WTC11 (cell line): ENCODE data around the gene NAT16. TPM values are rescaled to one million over a fixed set of nuclear protein-coding genes. Genes with fewer than 3 reads are reported as not detected.

Experiments
- ATAC-seq: fragments of 200-7000 bp; cut with Tn5 transposase; 2 replicates; pipeline ENCODE4 v1.10.0; 2021; ENCODE audit warnings: mild to moderate bottlenecking, moderate library complexity
- CTCF ChIA-PET: fragments of 300-600 bp; sonication (Branson Sonifier 250); formaldehyde crosslinking; loops from one replicate; lab custom pipeline; 2021; ENCODE audit warnings: antibody characterized with exemption; lab: Charles Lee
- POLR2A ChIA-PET: fragments of 350-600 bp; sonication (Branson Sonifier 250); formaldehyde crosslinking; loops from one replicate; lab custom pipeline; 2021; ENCODE audit warnings: antibody characterized with exemption; lab: Charles Lee
- DNase-seq: peaks from one replicate; pipeline ENCODE4 v3.0.0; 2021; ENCODE audit warnings: low spot score
- H3K27ac Mint-ChIP-seq: 2 replicates; pipeline ENCODE4 v1.8.0; 2021; ENCODE audit warnings: mixed read lengths
- H3K27me3 Mint-ChIP-seq: 2 replicates; pipeline ENCODE4 v1.8.0; 2021; ENCODE audit warnings: low read depth, mild to moderate bottlenecking, moderate library complexity, mixed read lengths
- H3K36me3 Mint-ChIP-seq: 2 replicates; pipeline ENCODE4 v1.8.0; 2021; ENCODE audit warnings: mixed read lengths
- H3K4me1 Mint-ChIP-seq: 2 replicates; pipeline ENCODE4 v1.8.0; 2022; ENCODE audit warnings: mixed read lengths
- H3K4me3 Mint-ChIP-seq: 2 replicates; pipeline ENCODE4 v1.8.0; 2021; ENCODE audit warnings: mild to moderate bottlenecking, moderate library complexity, mixed read lengths
- H3K9me3 Mint-ChIP-seq: 2 replicates; pipeline ENCODE4 v1.8.0; 2021; ENCODE audit warnings: mixed read lengths
- ESRRA ChIP-seq: sonication (generic); formaldehyde crosslinking; IDR thresholded peaks from 2 replicates; pipeline ENCODE4 v1.8.1; 2022; ENCODE audit warnings: mild to moderate bottlenecking, missing genetic modification reagents, borderline replicate concordance
- FOXK1 ChIP-seq: sonication (generic); formaldehyde crosslinking; IDR thresholded peaks from 2 replicates; pipeline ENCODE4 v1.8.0; 2022; ENCODE audit warnings: mild to moderate bottlenecking, moderate library complexity, missing genetic modification reagents
- GRHL2 ChIP-seq: fragments of 250-450 bp; sonication (Bioruptor Pico); IDR thresholded peaks from 2 replicates; pipeline ENCODE4 v1.8.0; 2022; ENCODE audit warnings: mild to moderate bottlenecking, moderate library complexity; ENCODE audit not compliant: insufficient replicate concordance, severe bottlenecking
- GTF2I ChIP-seq: fragments of 250-450 bp; sonication (Bioruptor Pico); conservative IDR thresholded peaks from 2 replicates; pipeline ENCODE4 v1.4.0; 2021; ENCODE audit warnings: mild to moderate bottlenecking
- KAT7 ChIP-seq: sonication (generic); formaldehyde crosslinking; IDR thresholded peaks from 2 replicates; pipeline ENCODE4 v1.8.1; 2023; ENCODE audit warnings: missing genetic modification reagents, mild to moderate bottlenecking, borderline replicate concordance
- MYBL2 ChIP-seq: sonication (generic); formaldehyde crosslinking; IDR thresholded peaks from 2 replicates; pipeline ENCODE4 v1.8.1; 2023; ENCODE audit warnings: mild to moderate bottlenecking, moderate library complexity, missing genetic modification reagents
- NFATC4 ChIP-seq: fragments of 250-450 bp; sonication (Bioruptor Pico); IDR thresholded peaks from 2 replicates; pipeline ENCODE4 v1.9.0; 2021; ENCODE audit warnings: mild to moderate bottlenecking
- PRRX2 ChIP-seq: fragments of 250-450 bp; sonication (Bioruptor Pico); IDR thresholded peaks from 2 replicates; pipeline ENCODE4 v1.8.0; 2021; ENCODE audit warnings: mild to moderate bottlenecking
- SMAD3 ChIP-seq: sonication (generic); formaldehyde crosslinking; IDR thresholded peaks from 2 replicates; pipeline ENCODE4 v1.8.0; 2022; ENCODE audit warnings: missing genetic modification reagents, mild to moderate bottlenecking, borderline replicate concordance
- SMAD4 ChIP-seq: sonication (generic); formaldehyde crosslinking; IDR thresholded peaks from 2 replicates; pipeline ENCODE4 v1.8.0; 2022; ENCODE audit warnings: mild to moderate bottlenecking, missing genetic modification reagents
- TEAD1 ChIP-seq: sonication (generic); formaldehyde crosslinking; IDR thresholded peaks from 2 replicates; pipeline ENCODE4 v1.8.0; 2022; ENCODE audit warnings: mild to moderate bottlenecking, missing genetic modification reagents
- TEAD4 ChIP-seq: sonication (generic); formaldehyde crosslinking; IDR thresholded peaks from 2 replicates; pipeline ENCODE4 v1.8.0; 2022; ENCODE audit warnings: mild to moderate bottlenecking, missing genetic modification reagents
- TP53 ChIP-seq: sonication (generic); formaldehyde crosslinking; IDR thresholded peaks from 2 replicates; pipeline ENCODE4 v1.8.1; 2023; ENCODE audit warnings: mild to moderate bottlenecking, missing genetic modification reagents
- ZBTB21 ChIP-seq: sonication (generic); formaldehyde crosslinking; IDR thresholded peaks from 2 replicates; pipeline ENCODE4 v1.8.1; 2023; ENCODE audit warnings: mild to moderate bottlenecking, missing genetic modification reagents, borderline replicate concordance
- ZNF219 ChIP-seq: sonication (generic); formaldehyde crosslinking; IDR thresholded peaks from 2 replicates; pipeline ENCODE4 v1.8.0; 2023; ENCODE audit warnings: missing genetic modification reagents, mild to moderate bottlenecking, borderline replicate concordance
- ZNF232 ChIP-seq: sonication (generic); formaldehyde crosslinking; IDR thresholded peaks from 2 replicates; pipeline ENCODE4 v1.8.0; 2022; ENCODE audit warnings: mild to moderate bottlenecking, missing genetic modification reagents
- ZNF317 ChIP-seq: sonication (generic); formaldehyde crosslinking; IDR thresholded peaks from 2 replicates; pipeline ENCODE4 v1.8.1; 2023; ENCODE audit warnings: low read depth, mild to moderate bottlenecking, moderate library complexity, missing genetic modification reagents, borderline replicate concordance
- ZNF671 ChIP-seq: fragments of 250-450 bp; sonication (Bioruptor Pico); IDR thresholded peaks from 2 replicates; pipeline ENCODE4 v1.8.0; 2021; ENCODE audit warnings: mild to moderate bottlenecking
- total RNA-seq: library from RNA; stranded (reverse); gene quantifications from 3 replicates; pipeline ENCODE4 v1.2.3, GENCODE V29; 2021
- TF ChIP-seq, protein P1 (sequence below): fragments of 250-450 bp; sonication (Bioruptor Pico); IDR thresholded peaks from 2 replicates; pipeline ENCODE4 v1.9.0; 2021; ENCODE audit warnings: mild to moderate bottlenecking
- TF ChIP-seq, protein P2 (sequence below): sonication (generic); formaldehyde crosslinking; IDR thresholded peaks from 2 replicates; pipeline ENCODE4 v1.8.1; 2023; ENCODE audit warnings: mild to moderate bottlenecking, missing genetic modification reagents, moderate library complexity
- TF ChIP-seq, protein P3 (sequence below): fragments of 200-600 bp; IDR thresholded peaks from 2 replicates; pipeline ENCODE4 v1.8.0; 2022; ENCODE audit warnings: antibody characterized with exemption
- TF ChIP-seq, protein P4 (sequence below): sonication (generic); formaldehyde crosslinking; IDR thresholded peaks from 2 replicates; pipeline ENCODE4 v1.8.0; 2022; ENCODE audit warnings: mild to moderate bottlenecking, missing genetic modification reagents

The NAT16 gene
- total RNA-seq, 1 experiment from 2014 or later: 0.39 TPM

DNA sequence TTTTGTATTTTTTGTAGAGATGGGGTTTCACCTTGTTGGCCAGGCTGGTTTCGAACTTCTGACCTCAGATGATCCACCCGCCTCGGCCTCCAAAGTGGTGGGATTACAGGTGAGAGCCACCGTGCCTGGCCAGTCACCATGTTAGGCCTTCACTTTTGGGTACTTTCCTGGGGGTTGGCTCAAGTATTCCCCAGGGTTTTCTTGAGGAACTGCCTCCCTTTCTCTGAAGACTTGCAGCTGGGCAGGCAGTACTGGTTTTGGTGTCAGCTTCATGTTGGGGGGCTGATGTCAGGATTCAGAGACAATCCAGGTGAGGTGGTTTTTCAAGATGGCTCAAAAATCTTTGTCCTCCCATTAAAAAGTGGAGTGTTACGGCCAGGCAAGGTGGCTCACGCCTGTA lies 45.6 kb upstream of the NAT16 start (continued):
- TF ChIP-seq TEAD4 (no peak), SMAD4 (CRISPR knock-in tag) (no peak), ZBTB21 (no peak), SMAD3 (CRISPR knock-in tag) (no peak), NFATC4 (no peak), KAT7 (CRISPR knock-in tag) (no peak)
- TF ChIP-seq, protein P1, sequence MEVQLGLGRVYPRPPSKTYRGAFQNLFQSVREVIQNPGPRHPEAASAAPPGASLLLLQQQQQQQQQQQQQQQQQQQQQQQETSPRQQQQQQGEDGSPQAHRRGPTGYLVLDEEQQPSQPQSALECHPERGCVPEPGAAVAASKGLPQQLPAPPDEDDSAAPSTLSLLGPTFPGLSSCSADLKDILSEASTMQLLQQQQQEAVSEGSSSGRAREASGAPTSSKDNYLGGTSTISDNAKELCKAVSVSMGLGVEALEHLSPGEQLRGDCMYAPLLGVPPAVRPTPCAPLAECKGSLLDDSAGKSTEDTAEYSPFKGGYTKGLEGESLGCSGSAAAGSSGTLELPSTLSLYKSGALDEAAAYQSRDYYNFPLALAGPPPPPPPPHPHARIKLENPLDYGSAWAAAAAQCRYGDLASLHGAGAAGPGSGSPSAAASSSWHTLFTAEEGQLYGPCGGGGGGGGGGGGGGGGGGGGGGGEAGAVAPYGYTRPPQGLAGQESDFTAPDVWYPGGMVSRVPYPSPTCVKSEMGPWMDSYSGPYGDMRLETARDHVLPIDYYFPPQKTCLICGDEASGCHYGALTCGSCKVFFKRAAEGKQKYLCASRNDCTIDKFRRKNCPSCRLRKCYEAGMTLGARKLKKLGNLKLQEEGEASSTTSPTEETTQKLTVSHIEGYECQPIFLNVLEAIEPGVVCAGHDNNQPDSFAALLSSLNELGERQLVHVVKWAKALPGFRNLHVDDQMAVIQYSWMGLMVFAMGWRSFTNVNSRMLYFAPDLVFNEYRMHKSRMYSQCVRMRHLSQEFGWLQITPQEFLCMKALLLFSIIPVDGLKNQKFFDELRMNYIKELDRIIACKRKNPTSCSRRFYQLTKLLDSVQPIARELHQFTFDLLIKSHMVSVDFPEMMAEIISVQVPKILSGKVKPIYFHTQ (CRISPR knock-in tag): no peak

DNA sequence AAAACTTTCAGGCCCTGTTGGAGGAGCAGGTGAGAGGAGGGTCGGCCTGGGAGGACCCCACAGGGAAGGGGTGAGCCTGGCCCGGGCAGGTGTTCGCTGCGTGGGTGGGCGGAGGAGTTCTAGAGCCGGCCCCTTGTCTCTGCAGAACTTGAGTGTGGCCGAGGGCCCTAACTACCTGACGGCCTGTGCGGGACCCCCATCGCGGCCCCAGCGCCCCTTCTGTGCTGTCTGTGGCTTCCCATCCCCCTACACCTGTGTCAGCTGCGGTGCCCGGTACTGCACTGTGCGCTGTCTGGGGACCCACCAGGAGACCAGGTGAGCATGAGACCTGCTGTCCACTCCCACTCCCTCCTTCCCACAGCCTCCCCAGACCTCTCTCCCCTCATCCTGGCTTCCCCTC lies 43.4 kb upstream of the NAT16 start:
- Mint-ChIP-seq H3K4me3 (no peak overlapping the region), H3K36me3 (peaks cover 34% of the 10 kb centered on the region), H3K27me3 (no peaks in the 10 kb centered on the region), H3K4me1 (peaks cover 16% of the 10 kb centered on the region), H3K9me3 (no peaks in the 10 kb centered on the region), H3K27ac (no peak overlapping the region)
- ATAC-seq (no peak), DNase-seq (no peak)
- TF ChIP-seq, protein P2, sequence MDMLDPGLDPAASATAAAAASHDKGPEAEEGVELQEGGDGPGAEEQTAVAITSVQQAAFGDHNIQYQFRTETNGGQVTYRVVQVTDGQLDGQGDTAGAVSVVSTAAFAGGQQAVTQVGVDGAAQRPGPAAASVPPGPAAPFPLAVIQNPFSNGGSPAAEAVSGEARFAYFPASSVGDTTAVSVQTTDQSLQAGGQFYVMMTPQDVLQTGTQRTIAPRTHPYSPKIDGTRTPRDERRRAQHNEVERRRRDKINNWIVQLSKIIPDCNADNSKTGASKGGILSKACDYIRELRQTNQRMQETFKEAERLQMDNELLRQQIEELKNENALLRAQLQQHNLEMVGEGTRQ (CRISPR knock-in tag): no peak
- TF ChIP-seq PRRX2 (CRISPR knock-in tag): no peak
- TF ChIP-seq, protein P3, sequence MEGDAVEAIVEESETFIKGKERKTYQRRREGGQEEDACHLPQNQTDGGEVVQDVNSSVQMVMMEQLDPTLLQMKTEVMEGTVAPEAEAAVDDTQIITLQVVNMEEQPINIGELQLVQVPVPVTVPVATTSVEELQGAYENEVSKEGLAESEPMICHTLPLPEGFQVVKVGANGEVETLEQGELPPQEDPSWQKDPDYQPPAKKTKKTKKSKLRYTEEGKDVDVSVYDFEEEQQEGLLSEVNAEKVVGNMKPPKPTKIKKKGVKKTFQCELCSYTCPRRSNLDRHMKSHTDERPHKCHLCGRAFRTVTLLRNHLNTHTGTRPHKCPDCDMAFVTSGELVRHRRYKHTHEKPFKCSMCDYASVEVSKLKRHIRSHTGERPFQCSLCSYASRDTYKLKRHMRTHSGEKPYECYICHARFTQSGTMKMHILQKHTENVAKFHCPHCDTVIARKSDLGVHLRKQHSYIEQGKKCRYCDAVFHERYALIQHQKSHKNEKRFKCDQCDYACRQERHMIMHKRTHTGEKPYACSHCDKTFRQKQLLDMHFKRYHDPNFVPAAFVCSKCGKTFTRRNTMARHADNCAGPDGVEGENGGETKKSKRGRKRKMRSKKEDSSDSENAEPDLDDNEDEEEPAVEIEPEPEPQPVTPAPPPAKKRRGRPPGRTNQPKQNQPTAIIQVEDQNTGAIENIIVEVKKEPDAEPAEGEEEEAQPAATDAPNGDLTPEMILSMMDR: no peak
- TF ChIP-seq NFATC4: no peak
- ChIA-PET CTCF (no interaction called here), POLR2A (no interaction called here)

DNA sequence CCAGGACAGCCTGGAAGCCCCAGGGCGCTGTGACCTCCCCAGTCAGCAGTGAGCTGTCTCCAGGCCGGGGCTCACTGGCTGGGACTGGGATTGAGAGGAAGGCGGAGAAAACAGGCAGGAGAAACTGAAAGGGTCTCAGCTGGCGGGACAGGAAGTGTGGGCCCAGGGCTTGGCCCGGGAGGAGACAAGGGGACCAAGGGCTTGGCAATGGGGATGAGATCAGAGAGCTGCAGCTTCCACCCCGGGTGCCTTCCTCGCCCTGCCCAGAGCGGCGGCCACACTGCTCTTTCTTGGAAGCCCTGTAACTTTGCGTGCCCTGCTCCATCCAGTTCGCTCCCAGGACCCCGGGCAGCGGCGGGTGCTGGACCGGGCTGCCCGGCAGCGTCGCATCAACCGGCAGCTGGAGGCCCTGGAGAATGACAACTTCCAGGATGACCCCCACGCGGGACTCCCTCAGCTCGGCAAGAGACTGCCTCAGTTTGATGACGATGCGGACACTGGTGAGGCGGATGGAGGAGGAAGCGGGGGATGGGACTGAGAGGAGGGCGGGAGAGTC lies 42.3 kb upstream of the NAT16 start:
- Mint-ChIP-seq H3K36me3 (peaks cover 28% of the 10 kb centered on the region), H3K27ac (peak overlapping the region; percentile 58), H3K9me3 (no peaks in the 10 kb centered on the region), H3K27me3 (no peaks in the 10 kb centered on the region), H3K4me3 (no peak overlapping the region), H3K4me1 (peaks cover 18% of the 10 kb centered on the region)
- POLR2A ChIA-PET: interaction anchor here (0.6 kb wide), 2 partner anchors 190 to 395 kb away, joined by 3 to 7 read pairs; partner anchors contain the start of gene EPHB4
- DNase-seq (no peak), ATAC-seq (no peak)
- CTCF ChIA-PET: interaction anchor here (1.0 to 2.0 kb wide), 5 partner anchors 13 to 79 kb away, joined by 4 to 10 read pairs (median 5); partner anchors contain the start of gene FIS1
- no peak for TF ChIP-seq ZNF219 (CRISPR knock-in tag)
- TF ChIP-seq FOXK1 (CRISPR knock-in tag): no peak
- no peak for TF ChIP-seq GTF2I (CRISPR knock-in tag)
- TF ChIP-seq, protein P4, sequence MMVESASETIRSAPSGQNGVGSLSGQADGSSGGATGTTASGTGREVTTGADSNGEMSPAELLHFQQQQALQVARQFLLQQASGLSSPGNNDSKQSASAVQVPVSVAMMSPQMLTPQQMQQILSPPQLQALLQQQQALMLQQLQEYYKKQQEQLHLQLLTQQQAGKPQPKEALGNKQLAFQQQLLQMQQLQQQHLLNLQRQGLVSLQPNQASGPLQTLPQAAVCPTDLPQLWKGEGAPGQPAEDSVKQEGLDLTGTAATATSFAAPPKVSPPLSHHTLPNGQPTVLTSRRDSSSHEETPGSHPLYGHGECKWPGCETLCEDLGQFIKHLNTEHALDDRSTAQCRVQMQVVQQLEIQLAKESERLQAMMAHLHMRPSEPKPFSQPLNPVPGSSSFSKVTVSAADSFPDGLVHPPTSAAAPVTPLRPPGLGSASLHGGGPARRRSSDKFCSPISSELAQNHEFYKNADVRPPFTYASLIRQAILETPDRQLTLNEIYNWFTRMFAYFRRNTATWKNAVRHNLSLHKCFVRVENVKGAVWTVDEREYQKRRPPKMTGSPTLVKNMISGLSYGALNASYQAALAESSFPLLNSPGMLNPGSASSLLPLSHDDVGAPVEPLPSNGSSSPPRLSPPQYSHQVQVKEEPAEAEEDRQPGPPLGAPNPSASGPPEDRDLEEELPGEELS (CRISPR knock-in tag): no peak
- TF ChIP-seq TEAD1 (CRISPR knock-in tag): no peak
- no peak for TF ChIP-seq ZBTB21
- no peak for TF ChIP-seq TP53 (CRISPR knock-in tag)
- TF ChIP-seq, protein P3: no peak
- TF ChIP-seq GRHL2 (CRISPR knock-in tag): no peak
- TF ChIP-seq MYBL2 (CRISPR knock-in tag): no peak
- no peak for TF ChIP-seq SMAD4 (CRISPR knock-in tag)
- TF ChIP-seq ZNF671 (CRISPR knock-in tag): no peak
- TF ChIP-seq SMAD3 (CRISPR knock-in tag): no peak
- no peak for TF ChIP-seq ZNF232 (CRISPR knock-in tag)
- no peak for TF ChIP-seq ESRRA (CRISPR knock-in tag)
- no peak for TF ChIP-seq ZNF317 (CRISPR knock-in tag)
